Activated CD4-positive, alpha-beta T cell treated with anti-CD3 and anti-CD28 coated beads for 24 hours (primary cell): ENCODE data around the gene NKX2-8.
"Not testable (repeated sequence)": the region's sequence is repeated elsewhere in the genome, so short reads cannot be mapped to it uniquely, and the experiment has no call there.

Experiments used
- DNase-seq, 2 donors: peaks; one replicate each; pipeline ENCODE4 v3.0.0-alpha.2; 2020; ENCODE audit warnings: low read depth in 2 of 2

Gene NKX2-8

DNA sequence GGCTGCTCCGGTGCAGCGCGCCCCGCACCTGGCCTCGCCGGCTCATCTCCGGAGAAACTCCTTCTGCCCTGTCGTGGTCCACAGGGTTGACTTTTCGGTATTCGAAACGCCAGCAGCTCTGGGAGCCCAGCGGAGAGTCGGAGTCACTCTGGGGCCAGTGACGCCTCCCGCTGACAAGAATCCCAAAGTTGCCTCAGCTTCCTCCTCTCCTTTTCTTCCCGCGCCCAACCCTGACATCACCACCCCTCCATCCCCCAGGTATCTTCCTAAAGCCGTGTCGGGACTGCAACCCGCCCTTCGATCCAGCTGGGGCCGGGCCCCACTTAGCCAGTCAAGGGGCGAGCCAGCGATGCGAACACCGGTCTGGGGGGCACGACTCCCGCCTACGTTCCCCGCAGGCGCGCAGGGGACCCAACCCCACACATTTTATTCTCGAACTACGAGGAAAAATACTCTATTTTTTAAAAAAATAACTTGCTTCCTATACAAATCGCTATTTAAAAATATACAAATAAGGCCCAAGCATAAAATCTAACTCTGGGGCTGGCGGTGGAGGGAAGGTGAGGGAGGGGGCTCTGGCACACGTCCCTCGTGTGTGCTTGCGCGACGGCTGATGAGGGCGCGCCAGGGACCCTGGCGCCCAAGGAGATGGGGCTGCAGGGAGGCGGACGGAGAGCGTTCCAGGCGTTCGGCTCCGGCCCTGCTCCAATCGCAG is 2.1 kb downstream of the NKX2-8 start:
- DNase-seq, result no peak

DNA sequence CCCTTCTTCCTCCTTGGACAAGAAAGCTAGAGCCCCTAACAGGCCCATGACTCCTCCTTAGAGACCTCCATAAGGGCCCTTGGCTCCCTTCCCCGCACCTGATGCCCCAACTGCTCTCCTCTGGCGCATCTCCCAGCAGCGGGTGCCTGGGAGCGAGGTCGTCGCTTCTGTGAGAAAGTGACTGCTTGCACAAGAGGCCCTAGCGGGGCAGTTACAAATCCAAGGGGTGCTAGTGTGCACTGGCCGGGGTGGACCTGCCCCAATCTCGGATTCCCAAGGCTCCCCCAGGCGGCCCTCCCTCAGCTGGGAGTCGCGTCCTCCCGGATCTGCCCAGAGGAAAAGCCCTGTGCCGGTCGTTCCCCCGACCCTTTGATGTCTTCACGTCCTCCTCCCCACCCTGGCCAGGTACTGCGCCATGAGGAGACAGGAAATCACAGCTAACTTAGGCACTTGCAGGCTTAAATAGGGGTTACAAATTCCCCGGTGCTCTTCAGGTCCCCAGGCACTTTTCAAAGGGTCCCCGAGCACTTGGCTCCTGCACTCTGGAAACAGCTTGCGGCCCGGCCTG is 2.8 kb downstream of the NKX2-8 start:
- no peak for DNase-seq

DNA sequence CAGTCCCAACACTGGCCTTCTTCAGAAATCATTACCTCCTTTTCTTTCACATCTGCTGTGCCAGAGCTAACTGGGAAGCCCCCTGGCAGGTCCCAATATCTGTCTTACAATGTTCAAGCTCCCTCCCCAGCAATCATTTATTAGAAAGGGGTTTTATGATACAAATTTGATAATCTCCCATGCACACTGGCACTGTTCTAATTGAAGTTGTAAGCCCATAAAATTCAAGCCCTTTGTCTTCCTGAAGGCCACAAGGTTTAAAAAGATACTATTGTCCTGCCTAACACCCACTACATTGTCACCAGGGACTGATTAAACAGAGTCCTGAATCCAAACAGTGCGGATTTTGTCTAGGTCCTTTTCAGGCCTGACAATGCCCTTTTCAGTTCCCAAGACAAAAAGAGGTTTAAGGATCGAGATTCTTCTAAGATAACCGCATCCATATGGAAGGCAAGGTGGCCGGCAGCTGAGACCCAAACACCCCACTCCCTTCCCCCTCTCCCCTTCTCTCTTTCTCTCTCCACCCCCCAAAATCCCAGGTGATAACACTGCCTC is 3.3 kb downstream of the NKX2-8 start:
- no peak for DNase-seq

DNA sequence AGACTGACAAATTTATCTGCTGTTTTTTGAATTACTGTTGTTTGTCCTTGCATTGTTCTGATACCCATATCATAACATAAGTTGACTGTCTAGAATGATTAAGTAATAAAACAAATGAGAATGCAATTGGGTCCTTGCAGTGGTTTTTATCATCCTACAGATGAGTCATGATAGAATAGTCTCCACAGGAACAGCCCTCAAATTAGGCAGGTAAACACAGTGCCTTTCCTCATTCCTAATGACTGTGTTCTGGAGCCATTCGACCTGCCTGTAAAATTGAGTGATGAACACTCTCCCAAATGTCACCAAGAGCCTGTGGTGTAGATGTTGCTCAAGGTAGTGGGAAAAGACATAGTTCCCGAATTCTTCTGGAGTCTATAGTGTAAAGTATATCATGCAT is 12.3 kb downstream of the NKX2-8 start:
- DNase-seq, result no peak

DNA sequence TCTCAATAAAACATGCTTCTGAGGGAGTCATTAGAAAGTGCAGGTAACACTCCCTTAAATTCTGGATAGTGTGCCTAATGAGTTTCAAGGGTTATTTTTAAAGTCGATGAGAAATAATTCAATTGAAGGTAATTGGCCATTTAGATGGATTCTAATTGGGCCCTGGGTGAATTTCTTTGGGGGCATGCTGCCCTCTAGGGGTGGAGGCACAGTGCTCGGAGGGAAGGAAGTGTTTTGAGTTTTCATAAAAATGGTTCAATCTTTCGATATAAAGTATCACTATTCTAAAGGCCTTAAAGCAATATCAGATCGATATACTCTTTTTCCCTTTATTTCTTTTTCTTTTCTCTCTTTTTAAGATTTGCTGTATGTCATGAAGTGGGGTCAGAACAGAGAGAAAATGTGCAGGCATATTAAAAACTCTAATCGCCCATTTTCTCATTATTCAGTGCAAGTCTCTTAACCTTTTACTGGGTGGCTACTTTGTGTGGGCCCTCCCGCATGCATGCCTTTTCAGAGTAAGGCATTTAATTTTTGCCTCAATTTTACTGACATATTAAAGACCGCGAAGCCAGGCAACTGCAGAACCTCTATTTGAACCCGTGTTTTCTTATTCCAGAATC is 25.5 kb downstream of the NKX2-8 start:
- DNase-seq, result peak; percentile 2 to 24

DNA sequence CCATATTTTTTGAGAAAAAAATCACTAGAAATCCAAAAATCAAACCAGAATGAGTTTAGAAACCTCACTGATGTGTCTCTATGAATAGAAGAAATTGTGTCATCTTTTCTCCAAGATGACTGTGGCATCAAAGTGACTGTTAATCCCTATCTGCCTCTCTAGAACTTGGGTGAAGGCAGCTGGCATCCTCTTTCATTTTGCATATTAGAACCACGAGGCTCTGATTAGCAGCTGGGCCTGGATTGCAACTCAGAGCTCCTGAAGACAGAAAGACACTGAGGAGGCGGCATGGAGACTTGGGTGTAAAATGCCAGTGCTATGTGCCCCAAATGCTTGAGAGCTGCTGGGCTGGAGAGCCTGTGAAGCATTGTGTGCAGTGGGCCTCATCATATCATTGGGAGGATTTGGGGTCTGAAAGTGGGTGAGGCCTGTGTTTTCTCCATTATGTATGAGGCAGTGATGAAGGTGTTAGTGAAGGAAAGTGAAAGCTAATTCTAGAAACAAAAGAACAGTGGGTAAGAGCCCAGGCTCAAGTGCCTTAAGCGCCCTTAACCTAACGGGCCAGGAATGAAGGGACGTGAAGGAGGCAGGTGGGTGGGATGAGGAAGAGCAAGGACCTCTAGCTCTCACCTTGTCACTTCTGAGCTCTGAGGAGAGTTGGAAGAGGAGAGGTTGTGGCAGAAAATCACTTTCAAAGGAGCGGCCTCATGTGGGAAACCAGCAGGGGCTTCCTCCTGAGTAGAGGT is 26.2 kb downstream of the NKX2-8 start:
- no peak for DNase-seq

DNA sequence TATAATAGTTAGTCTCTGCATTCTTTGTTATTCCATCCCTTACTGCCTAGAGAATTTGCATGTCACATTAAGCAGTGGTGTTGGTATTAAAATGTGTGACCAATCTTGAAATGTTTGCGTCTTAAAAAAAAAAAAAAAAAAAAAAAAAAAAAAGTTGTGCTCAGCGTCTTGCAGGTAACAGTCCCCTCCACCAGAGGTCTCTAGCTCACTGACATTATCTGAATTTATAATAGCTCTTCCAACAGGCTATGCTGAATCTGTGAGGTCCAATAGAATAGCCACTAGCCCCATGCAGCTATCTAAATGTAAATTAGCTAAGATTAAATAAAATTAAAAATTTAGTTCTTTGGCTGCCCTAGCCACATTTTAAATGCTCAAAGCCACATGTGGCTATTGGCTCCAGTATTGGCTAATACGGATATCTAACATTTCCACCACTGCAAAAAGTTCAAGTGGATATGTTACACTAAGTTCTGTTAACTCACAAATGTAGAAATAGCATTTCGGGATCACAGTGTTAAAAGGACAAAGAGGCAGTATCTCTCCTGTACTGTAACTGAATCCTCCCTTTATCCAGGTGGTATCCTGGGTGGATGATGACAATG is 28.7 kb downstream of the NKX2-8 start:
- no peak for DNase-seq

DNA sequence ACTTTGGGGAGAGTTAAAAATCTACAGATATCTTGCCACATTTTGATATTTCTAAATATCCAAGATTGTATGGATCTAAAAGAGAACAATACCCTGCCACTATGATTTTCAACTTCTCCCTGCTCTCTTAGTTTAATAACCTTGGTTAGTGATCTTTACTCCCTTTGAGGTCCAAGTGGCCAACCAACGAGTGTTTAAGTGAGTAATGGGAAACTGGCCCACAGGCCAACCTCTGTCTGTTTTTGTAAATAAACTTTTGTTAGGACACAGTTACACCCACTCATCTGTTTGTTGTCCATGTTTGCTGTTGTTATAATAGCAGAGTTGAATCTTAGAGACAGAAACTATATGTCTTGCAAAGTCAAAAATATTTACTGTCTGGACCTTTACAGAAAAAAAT is 31.5 kb downstream of the NKX2-8 start:
- DNase-seq, result no peak

DNA sequence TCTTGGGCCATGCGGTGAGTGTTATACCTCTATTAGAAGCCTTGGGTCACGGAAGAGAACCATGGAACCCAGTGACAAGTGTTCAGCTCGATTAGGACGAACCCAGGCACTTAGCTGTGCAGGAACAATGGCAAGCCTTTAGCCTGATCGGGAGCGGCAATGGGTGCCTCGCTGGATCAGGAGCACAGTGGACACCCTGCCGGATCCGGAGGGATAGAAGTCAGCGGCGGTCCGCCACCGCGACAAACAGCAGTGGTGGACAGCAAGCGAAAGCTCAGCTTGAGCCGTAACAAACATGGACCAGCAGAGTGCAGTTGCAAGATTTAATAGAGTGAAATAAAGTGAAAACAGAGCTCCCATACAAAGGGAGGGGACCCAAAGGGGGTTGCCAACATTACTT is 38.1 kb downstream of the NKX2-8 start:
- not testable (repeated sequence) for DNase-seq

DNA sequence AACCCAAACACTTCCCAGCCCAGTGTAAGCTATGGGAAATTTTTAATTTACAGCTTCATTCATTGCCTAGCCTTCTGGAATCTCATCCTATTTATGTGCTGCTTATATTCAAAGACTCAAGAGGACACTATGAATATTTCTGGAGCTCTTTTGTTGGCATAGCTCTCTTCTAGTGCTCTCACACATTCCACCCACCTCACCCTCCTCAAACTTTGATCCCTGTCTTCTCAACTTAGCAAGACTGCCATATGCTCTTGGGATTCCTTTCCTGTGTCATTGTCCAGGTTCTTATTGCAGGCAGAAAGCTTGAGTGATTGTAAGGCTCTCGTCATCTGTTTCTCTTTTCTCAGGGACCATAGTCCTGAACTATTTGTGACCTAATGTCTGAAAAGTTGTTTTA is 44.4 kb downstream of the NKX2-8 start:
- DNase-seq, result no peak
